Endodermal cell (in vitro differentiated cells): Measurements from ENCODE around the gene PTGS1. TPM values are rescaled to one million over a fixed set of nuclear protein-coding genes. Genes with fewer than 3 reads are reported as not detected.

Source experiments
- DNase-seq: peaks from one replicate; pipeline ENCODE4 v3.0.0-alpha.2; 2017
- H3K27ac ChIP-seq: 2 replicates; pipeline ENCODE4 v1.5.1; 2013; ENCODE audit warnings: mild to moderate bottlenecking, low read depth, low read length, moderate library complexity
- H3K27me3 ChIP-seq: 2 replicates; pipeline ENCODE4 v1.6.1; 2013; ENCODE audit warnings: mild to moderate bottlenecking, low read length, moderate library complexity; ENCODE audit not compliant: insufficient read depth, control insufficient read depth, poor library complexity, severe bottlenecking
- H3K36me3 ChIP-seq: 2 replicates; pipeline ENCODE4 v1.7.0; 2013; ENCODE audit warnings: mild to moderate bottlenecking, low read length, moderate library complexity; ENCODE audit not compliant: control insufficient read depth, insufficient read depth
- H3K4me1 ChIP-seq: one replicate; pipeline ENCODE4 v1.7.0; 2013; ENCODE audit warnings: low read length; ENCODE audit not compliant: control insufficient read depth, insufficient read depth
- H3K4me3 ChIP-seq: 2 replicates; pipeline ENCODE4 v1.5.1; 2013; ENCODE audit warnings: mild to moderate bottlenecking, low read length, moderate library complexity
- H3K9ac ChIP-seq: 2 replicates; pipeline ENCODE4 v1.6.1; 2013; ENCODE audit warnings: mild to moderate bottlenecking, low read length, moderate library complexity; ENCODE audit not compliant: poor library complexity, severe bottlenecking; ENCODE audit errors: extremely low read depth
- H3K9me3 ChIP-seq: 2 replicates; pipeline ENCODE4 v1.6.1; 2013; ENCODE audit warnings: mild to moderate bottlenecking, low read length, moderate library complexity; ENCODE audit not compliant: control insufficient read depth
- H3K27ac Mint-ChIP-seq: 2 replicates; pipeline ENCODE4 v1.8.0; 2020; ENCODE audit warnings: mixed read lengths
- H3K27me3 Mint-ChIP-seq: 2 replicates; pipeline ENCODE4 v1.8.0; 2021; ENCODE audit warnings: mild to moderate bottlenecking, mixed read lengths; ENCODE audit not compliant: insufficient read depth
- H3K36me3 Mint-ChIP-seq: 2 replicates; pipeline ENCODE4 v1.8.0; 2020; ENCODE audit warnings: low read depth, mixed read lengths
- H3K4me1 Mint-ChIP-seq: 2 replicates; pipeline ENCODE4 v1.8.0; 2020; ENCODE audit warnings: mixed read lengths
- H3K4me3 Mint-ChIP-seq: 2 replicates; pipeline ENCODE4 v1.8.0; 2020; ENCODE audit warnings: mild to moderate bottlenecking, moderate library complexity, mixed read lengths
- H3K9me3 Mint-ChIP-seq: 2 replicates; pipeline ENCODE4 v1.8.0; 2020; ENCODE audit warnings: mild to moderate bottlenecking, mixed read lengths
- CTCF ChIP-seq: fragments of 200-600 bp; sonication (generic); conservative IDR thresholded peaks from 2 replicates; pipeline ENCODE4 v1.5.0; 2021; ENCODE audit warnings: antibody characterized with exemption, mild to moderate bottlenecking
- WGBS, 2 experiments: methylation state at CpG; one replicate each; pipeline versions ENCODE4 v1.1.5 to v1.1.7; 2013; ENCODE audit warnings: missing lambda C conversion rate in 2 of 2, mixed read lengths in 1 of 2; ENCODE audit not compliant: insufficient coverage in 1 of 2, insufficient read length in 1 of 2; 5-methylcytosine and 5-hydroxymethylcytosine counted together
- total RNA-seq, 2 donors: library from RNA; stranded (reverse); fragmentation: NEBNext Ultra II Directional in 1 of 2; extraction: Animal tissue kit (Norgen Biotek cat#: 25700) in 1 of 2; gene quantifications; 2 replicates in 1 of 2; 3 replicates in 1 of 2; pipeline ENCODE4 v1.2.1, GENCODE V29; 2021

PTGS1 gene
- total RNA-seq, 2 donors from 2014 or later: 0.84 to 1.1 TPM

GRCh38 chr9:122420315-122420714 is 49.5 kb downstream of the PTGS1 start:
- DNase-seq: no peak
- 56 to 74% methylated on average over 2 to 3 of the region's 3 CpGs for WGBS, 2 experiments
- no peaks in the 10 kb centered on the region for H3K36me3 ChIP-seq
- no peaks in the 10 kb centered on the region for H3K4me1 ChIP-seq
- H3K27ac Mint-ChIP-seq: no peak overlapping the region
- TF ChIP-seq CTCF: no peak
- peaks cover 61% of the 10 kb centered on the region for H3K9me3 Mint-ChIP-seq
- no peak overlapping the region for H3K27ac ChIP-seq
- H3K9ac ChIP-seq: no peak overlapping the region
- peaks cover 30% of the 10 kb centered on the region for H3K9me3 ChIP-seq
- peaks cover 5% of the 10 kb centered on the region for H3K27me3 Mint-ChIP-seq
- H3K4me1 Mint-ChIP-seq: no peaks in the 10 kb centered on the region
- H3K36me3 Mint-ChIP-seq: no peaks in the 10 kb centered on the region
- H3K4me3 Mint-ChIP-seq: no peak overlapping the region
- H3K4me3 ChIP-seq: no peak overlapping the region
- no peaks in the 10 kb centered on the region for H3K27me3 ChIP-seq

GRCh38 chr9:122425087-122425486 is 54.3 kb downstream of the PTGS1 start:
- Histone ChIP-seq H3K9ac (no peak overlapping the region), H3K27ac (no peak overlapping the region), H3K36me3 (no peaks in the 10 kb centered on the region), H3K4me3 (no peak overlapping the region), H3K27me3 (no peaks in the 10 kb centered on the region), H3K4me1 (no peaks in the 10 kb centered on the region), H3K9me3 (peaks cover 12% of the 10 kb centered on the region)
- Mint-ChIP-seq H3K36me3 (no peaks in the 10 kb centered on the region), H3K27me3 (peaks cover 5% of the 10 kb centered on the region), H3K27ac (no peak overlapping the region), H3K4me3 (no peak overlapping the region), H3K4me1 (no peaks in the 10 kb centered on the region), H3K9me3 (peaks cover 25% of the 10 kb centered on the region)
- 58 to 75% methylated on average over 1 to 2 of the region's 2 CpGs for WGBS, 2 experiments
- no peak for DNase-seq
- TF ChIP-seq CTCF: no peak

- H3K4me1 ChIP-seq: no peaks in the 10 kb centered on the region
- H3K27ac ChIP-seq: no peak overlapping the region
- Mint-ChIP-seq H3K36me3 (no peaks in the 10 kb centered on the region), H3K9me3 (peaks cover 8% of the 10 kb centered on the region), H3K4me1 (no peaks in the 10 kb centered on the region), H3K27me3 (peaks cover 5% of the 10 kb centered on the region), H3K4me3 (no peak overlapping the region), H3K27ac (no peak overlapping the region)
- WGBS, 2 experiments: 78 to 81% methylated on average over 3 of the region's 3 CpGs
- H3K9ac ChIP-seq: no peak overlapping the region
- TF ChIP-seq CTCF: no peak
- no peak for DNase-seq
- H3K36me3 ChIP-seq: no peaks in the 10 kb centered on the region
- H3K4me3 ChIP-seq: no peak overlapping the region
- no peaks in the 10 kb centered on the region for H3K27me3 ChIP-seq
- H3K9me3 ChIP-seq: no peaks in the 10 kb centered on the region
These were observed 55.9 kb downstream of the PTGS1 start for GRCh38 chr9:122426723-122427122.
